22Rv1 (cell line): ENCODE data around the gene BPGM.
"Not testable (repeated sequence)": the region's sequence is repeated elsewhere in the genome, so short reads cannot be mapped to it uniquely, and the experiment has no call there.

Experiments
- H3K27ac ChIP-seq: fragments of 450-650 bp; 2 replicates; pipeline ENCODE4 v1.5.1; 2017
- ZFX ChIP-seq: fragments of 450-650 bp; IDR thresholded peaks from 2 replicates; pipeline ENCODE4 v1.6.1; 2017; ENCODE audit warnings: antibody characterized with exemption, borderline replicate concordance
- TF ChIP-seq, protein P1 (sequence below): fragments of 450-650 bp; IDR thresholded peaks from 2 replicates; pipeline ENCODE4 v1.5.1; 2017; ENCODE audit warnings: mild to moderate bottlenecking

The BPGM gene

DNA sequence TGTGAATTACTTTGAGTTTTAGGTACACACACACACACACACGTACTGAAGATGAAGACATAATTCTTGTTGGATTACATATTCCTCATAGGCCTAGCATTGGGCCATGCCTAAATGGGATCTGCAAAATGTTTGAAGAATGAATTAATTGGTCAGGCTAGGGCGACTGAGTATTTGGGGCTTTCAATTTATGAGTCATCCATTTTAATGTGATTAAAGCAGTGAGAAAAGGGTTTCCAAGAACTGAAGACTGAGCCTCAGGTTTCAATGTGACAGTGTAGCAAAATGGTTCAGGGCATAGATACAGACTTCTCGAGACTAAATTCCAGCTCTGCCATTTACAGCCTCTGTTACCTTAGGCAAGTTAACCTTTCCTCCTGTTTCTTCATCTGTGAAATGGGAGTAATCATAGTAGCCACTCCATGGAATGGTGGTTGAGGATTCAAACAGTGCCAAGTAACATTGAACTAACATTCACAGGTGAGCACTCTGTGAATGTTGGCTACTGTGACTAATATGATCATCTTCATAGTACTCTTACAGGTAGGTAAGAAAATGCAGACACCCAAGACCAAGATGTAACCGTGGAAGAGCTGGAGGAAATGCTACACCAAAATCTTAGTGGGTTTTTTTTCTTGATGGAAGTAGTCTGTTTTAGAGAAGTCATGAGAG is 7.6 kb downstream of the BPGM start:
- no peak for TF ChIP-seq ZFX
- TF ChIP-seq, protein P1, sequence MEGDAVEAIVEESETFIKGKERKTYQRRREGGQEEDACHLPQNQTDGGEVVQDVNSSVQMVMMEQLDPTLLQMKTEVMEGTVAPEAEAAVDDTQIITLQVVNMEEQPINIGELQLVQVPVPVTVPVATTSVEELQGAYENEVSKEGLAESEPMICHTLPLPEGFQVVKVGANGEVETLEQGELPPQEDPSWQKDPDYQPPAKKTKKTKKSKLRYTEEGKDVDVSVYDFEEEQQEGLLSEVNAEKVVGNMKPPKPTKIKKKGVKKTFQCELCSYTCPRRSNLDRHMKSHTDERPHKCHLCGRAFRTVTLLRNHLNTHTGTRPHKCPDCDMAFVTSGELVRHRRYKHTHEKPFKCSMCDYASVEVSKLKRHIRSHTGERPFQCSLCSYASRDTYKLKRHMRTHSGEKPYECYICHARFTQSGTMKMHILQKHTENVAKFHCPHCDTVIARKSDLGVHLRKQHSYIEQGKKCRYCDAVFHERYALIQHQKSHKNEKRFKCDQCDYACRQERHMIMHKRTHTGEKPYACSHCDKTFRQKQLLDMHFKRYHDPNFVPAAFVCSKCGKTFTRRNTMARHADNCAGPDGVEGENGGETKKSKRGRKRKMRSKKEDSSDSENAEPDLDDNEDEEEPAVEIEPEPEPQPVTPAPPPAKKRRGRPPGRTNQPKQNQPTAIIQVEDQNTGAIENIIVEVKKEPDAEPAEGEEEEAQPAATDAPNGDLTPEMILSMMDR: no peak
- H3K27ac ChIP-seq: no peak overlapping the region

DNA sequence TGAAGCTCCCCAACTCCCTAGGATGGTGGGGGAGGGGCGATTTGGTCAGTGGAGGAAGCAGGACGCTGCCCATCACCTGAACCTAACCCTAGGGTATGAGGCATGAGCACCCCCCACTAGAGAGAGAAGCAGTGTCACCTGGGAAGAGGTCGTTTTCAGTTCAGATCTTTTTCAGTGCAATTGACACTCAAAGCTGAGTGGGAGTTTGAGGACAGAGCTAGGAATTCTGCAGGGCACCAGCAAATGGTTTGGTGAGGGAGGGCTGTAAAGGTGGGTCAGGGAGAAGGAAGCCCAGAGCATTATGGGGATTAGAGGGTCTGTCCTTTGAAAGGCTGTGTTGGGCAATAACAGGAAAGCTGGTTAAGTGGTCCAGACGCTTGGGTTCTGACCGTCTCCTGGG is 10.9 kb downstream of the BPGM start:
- TF ChIP-seq ZFX: no peak
- TF ChIP-seq, protein P1: no peak
- no peak overlapping the region for H3K27ac ChIP-seq

DNA sequence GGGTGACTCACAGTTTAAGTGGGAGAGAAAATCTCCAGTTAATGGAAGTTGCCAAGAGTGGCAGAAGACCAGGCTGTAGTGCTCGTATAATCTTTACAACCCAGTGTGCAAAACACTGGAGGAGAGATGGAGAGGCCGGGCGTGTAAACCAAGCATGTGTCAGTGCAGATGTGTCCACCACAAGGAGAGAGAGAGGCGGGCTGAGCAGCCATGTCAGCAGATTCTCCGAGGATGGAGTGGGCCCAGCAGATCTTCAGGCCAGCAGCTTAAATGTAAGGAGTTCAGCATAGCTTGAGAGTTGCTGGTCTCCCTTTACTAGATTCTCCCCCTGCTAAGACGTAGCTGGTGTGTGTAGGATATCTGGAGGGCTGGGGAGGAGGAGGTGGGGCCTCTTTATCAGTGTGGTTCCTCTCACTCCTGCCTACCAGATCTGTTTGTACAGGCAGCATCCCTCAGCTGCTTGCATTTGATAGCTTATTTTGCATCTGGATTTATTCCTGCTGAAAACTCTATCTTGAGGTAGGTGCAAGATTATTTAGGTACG is 13.7 kb downstream of the BPGM start:
- TF ChIP-seq ZFX: no peak
- TF ChIP-seq, protein P1: no peak
- H3K27ac ChIP-seq: no peak overlapping the region

DNA sequence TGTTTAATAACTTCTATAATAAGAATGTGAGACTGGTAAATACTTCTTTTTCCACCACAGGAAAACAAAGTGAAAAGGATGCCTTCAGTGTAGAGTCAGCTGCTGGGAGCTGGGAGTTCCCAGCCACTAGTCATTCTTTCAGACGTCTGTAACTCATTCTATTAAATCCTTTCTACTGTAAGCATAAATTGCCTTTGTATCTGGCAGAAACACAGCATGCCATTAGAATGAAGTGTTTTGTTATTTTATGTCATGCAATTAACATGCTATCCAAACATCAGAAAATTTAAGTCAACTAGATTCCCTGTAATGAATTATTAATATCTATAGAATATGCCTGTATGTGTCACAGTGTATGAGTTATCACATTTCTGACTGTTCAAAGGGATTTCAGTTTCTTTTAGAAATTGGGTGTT is 14.3 kb downstream of the BPGM start:
- H3K27ac ChIP-seq: no peak overlapping the region
- TF ChIP-seq, protein P1: no peak
- no peak for TF ChIP-seq ZFX

DNA sequence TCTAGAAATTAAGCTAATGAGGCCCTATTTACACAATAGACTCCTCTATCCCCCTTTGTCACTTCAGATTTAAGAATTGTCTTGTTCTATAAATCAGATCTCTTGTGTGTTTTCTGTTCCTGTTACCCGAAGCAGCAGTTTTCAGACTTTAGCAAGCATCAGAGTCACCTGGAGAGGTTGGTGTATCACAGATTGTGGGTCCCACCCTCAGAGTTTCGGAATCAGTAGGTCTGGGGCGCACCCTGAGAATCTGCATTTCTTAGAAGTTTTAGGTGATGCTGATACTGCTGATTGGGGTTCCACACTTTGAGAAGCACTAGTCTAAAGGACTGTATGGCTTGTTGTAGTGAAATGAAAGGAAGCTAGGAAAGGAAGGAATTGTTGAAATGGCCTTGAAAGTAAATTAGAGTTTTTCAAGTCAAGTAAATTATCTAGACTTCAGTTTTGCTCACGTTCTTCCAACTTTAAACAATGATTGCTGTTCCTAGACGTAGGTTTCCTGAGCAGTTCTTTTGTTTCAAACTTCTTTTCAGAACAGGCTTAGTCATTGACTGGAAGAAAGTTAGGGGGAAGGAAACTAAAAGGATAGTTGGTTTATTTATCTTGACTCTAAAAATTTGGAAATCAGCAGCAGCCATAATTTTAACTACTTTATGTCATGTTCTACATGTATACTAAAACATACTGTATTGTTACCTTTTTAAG is 15.7 kb downstream of the BPGM start:
- no peak overlapping the region for H3K27ac ChIP-seq
- TF ChIP-seq ZFX: no peak
- TF ChIP-seq, protein P1: no peak

DNA sequence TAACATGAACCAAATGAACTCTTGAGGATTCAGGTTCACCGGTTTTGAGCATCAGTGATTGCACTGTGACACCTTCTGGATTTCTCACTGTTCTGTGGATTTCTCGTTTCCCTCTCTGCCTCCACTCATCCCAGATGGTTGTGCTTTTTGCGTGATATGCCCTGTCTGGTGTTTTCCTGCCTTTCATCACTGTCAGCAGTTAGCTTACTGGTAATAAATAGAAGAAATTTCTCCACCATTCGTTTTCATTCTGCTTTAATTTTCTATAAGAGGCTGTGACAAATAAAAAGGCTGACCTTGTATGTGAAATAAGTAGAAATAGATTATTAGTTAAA is 16.2 kb downstream of the BPGM start:
- TF ChIP-seq ZFX: no peak
- TF ChIP-seq, protein P1: no peak
- H3K27ac ChIP-seq: no peak overlapping the region

DNA sequence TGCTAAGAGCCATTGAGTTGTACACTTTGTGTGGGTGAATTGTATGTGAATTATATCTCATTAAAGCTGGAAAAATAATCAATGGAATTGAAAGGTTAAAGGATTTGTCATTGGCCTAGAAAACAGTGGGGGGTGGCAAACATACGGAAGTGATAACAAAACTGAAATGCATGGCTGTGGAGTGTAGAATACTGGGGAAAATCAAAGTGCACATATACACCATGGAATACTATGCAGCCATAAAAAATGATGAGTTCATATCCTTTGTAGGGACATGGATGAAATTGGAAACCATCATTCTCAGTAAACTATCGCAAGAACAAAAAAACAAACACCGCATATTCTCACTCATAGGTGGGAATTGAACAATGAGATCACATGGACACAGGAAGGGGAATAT is 18.4 kb downstream of the BPGM start:
- not testable (repeated sequence) for H3K27ac ChIP-seq
